Stimulated activated CD4-positive, alpha-beta T cell treated with anti-CD3 and anti-CD28 coated beads, Interleukin-2, amount 100 ng/mL, for 4 hours (primary cell): ENCODE results near the gene SERPINE2.

Experiments
- DNase-seq: peaks from one replicate; pipeline ENCODE4 v3.0.0-alpha.2; 2020; ENCODE audit warnings: low read depth

Gene SERPINE2

GRCh38 chr2:224039080-224039769, at the start of gene SERPINE2:
Gene SERPINE2 (minus strand): TSS chr2:224039286. CDS start chr2:224001900, 37,386 bp downstream.
- DNase-seq = peak; percentile 53

- no peak for DNase-seq
Observed at GRCh38 chr2:224086226-224086914, 47.3 kb upstream of the SERPINE2 start.

- no peak for DNase-seq
Observed at GRCh38 chr2:224085811-224086210, 46.7 kb upstream of the SERPINE2 start.

- no peak for DNase-seq
Observed at GRCh38 chr2:224085246-224085645, 46.2 kb upstream of the SERPINE2 start.

- no peak for DNase-seq
Observed at GRCh38 chr2:224084266-224084892, 45.3 kb upstream of the SERPINE2 start.

GRCh38 chr2:224083638-224084037, 44.6 kb upstream of the SERPINE2 start:
- DNase-seq = no peak

- DNase-seq = no peak
Observed at GRCh38 chr2:224078656-224079055, 39.6 kb upstream of the SERPINE2 start.

GRCh38 chr2:224077773-224078507, 38.9 kb upstream of the SERPINE2 start:
- no peak for DNase-seq

GRCh38 chr2:224075588-224075987, 36.5 kb upstream of the SERPINE2 start:
- DNase-seq = no peak

- no peak for DNase-seq
Observed at GRCh38 chr2:224073676-224074075, 34.6 kb upstream of the SERPINE2 start.

GRCh38 chr2:224072541-224073188, 33.6 kb upstream of the SERPINE2 start:
- no peak for DNase-seq

GRCh38 chr2:224069172-224069571, 30.1 kb upstream of the SERPINE2 start:
- no peak for DNase-seq

- no peak for DNase-seq
Observed at GRCh38 chr2:224063298-224063648, 24.2 kb upstream of the SERPINE2 start.

- DNase-seq = no peak
Observed at GRCh38 chr2:224062481-224063297, 23.6 kb upstream of the SERPINE2 start.

- DNase-seq = no peak
Observed at GRCh38 chr2:224060783-224061482, 21.8 kb upstream of the SERPINE2 start.

- no peak for DNase-seq
Observed at GRCh38 chr2:224059178-224059577, 20.1 kb upstream of the SERPINE2 start.

GRCh38 chr2:224058048-224058775, 19.1 kb upstream of the SERPINE2 start:
- no peak for DNase-seq

GRCh38 chr2:224056889-224057288, 17.8 kb upstream of the SERPINE2 start:
- no peak for DNase-seq

GRCh38 chr2:224055101-224055500, 16.0 kb upstream of the SERPINE2 start:
- no peak for DNase-seq

- no peak for DNase-seq
Observed at GRCh38 chr2:224046752-224047151, 7.7 kb upstream of the SERPINE2 start.
